Gastrocnemius medialis (tissue), 4 donors: ENCODE measurements around the gene VPS18.

ENCODE experiments used
- CTCF ChIP-seq, 5 experiments: fragments of 450-650 bp in 3 of 5; fragments of 200-600 bp in 2 of 5; sonication (generic) in 2 of 5; IDR thresholded peaks in 4 of 5; conservative IDR thresholded peaks in 1 of 5; 1 replicate in 4 of 5; 2 replicates in 1 of 5; pipeline ENCODE4 v1.5.1; 2016 to 2019; ENCODE audit warnings: antibody characterized with exemption in 5 of 5, mild to moderate bottlenecking in 3 of 5, moderate library complexity in 3 of 5
- POLR2A ChIP-seq, 2 donors: fragments of 450-650 bp; IDR thresholded peaks; one replicate each; pipeline ENCODE4 v1.6.1; 2017; ENCODE audit warnings: antibody characterized with exemption in 2 of 2, mild to moderate bottlenecking in 2 of 2, moderate library complexity in 2 of 2

- TF ChIP-seq CTCF (IDR thresholded peaks at IDR 0.05 in 4 of 5, conservative IDR thresholded peaks at IDR 0.05 in 1 of 5) = no peak
- TF ChIP-seq POLR2A (IDR thresholded peaks at IDR 0.05) = no peak
These were observed 49.6 kb downstream of the VPS18 start for GRCh38 chr15:40943764-40944365.
